Brain pericyte (primary cell): ENCODE results near the gene MAP7D2.

Source experiments
- DNase-seq: peaks from one replicate; pipeline ENCODE4 v3.0.0-alpha.2; 2012; ENCODE audit warnings: low read depth, low spot score

MAP7D2 gene

GRCh38 chrX:19972984-19973383, 143.7 kb downstream of the MAP7D2 start:
- no peak for DNase-seq

GRCh38 chrX:19968276-19968675, 148.4 kb downstream of the MAP7D2 start:
- no peak for DNase-seq

- DNase-seq = no peak
These were observed 150.7 kb downstream of the MAP7D2 start for GRCh38 chrX:19966056-19966455.

GRCh38 chrX:19964017-19964710, 152.5 kb downstream of the MAP7D2 start:
- DNase-seq = no peak

GRCh38 chrX:19960913-19961312, 155.8 kb downstream of the MAP7D2 start:
- no peak for DNase-seq

- no peak for DNase-seq
These were observed 157.9 kb downstream of the MAP7D2 start for GRCh38 chrX:19958552-19959486.

- no peak for DNase-seq
These were observed 159.8 kb downstream of the MAP7D2 start for GRCh38 chrX:19956923-19957322.
